ENCODE measurements around the gene ABCA10. TPM values are rescaled to one million over a fixed set of nuclear protein-coding genes. Genes with fewer than 3 reads are reported as not detected.
"Not testable (repeated sequence)": the region's sequence is repeated elsewhere in the genome, so short reads cannot be mapped to it uniquely, and the experiment has no call there.

Gene ABCA10
- 2.4 TPM for total RNA-seq
- under 1 TPM in 2 of 4 donors, not detected in 2; 0.07 to 0.11 TPM for polyA plus RNA-seq

GRCh38 chr17:69228576-69228975 lies at the start of gene ABCA10:
ABCA10 (minus strand) TSS chr17:69228824; CDS start chr17:69225358, 3,466 bp downstream.
- no peak for ATAC-seq (ENCODE audit: low read depth in 2 of 2)
- H3K4me3 ChIP-seq (ENCODE audit: low read depth, low read length) = no peak within 1 kb of the TSS
- H3K4me1 ChIP-seq (ENCODE audit: control insufficient read depth, insufficient read depth, low read length, poor library complexity, severe bottlenecking) = no peaks in the 10 kb centered on the region
- H3K36me3 ChIP-seq (ENCODE audit: control insufficient read depth, insufficient read depth, low read length) = no peaks in the 10 kb centered on the region
- H3K9me3 ChIP-seq (ENCODE audit: control insufficient read depth in 2 of 2, low read length in 2 of 2) = peaks cover 17 to 20% of the 10 kb centered on the region in 2 experiments
- DNase-seq = no peak
- Mint-ChIP-seq H3K27me3 (peaks cover 11% of the 10 kb centered on the region), H3K9me3 (peaks cover 0 to 20% (median 5%) of the 10 kb centered on the region in 7 donors), H3K4me3 (no peak within 1 kb of the TSS), H3K27ac (peak within 1 kb of the TSS in 1 of 3 donors; percentile 24), H3K36me3 (no peaks in the 10 kb centered on the region), H3K4me1 (peaks cover 0 to 7% (median 0%) of the 10 kb centered on the region in 4 donors)
- no peaks in the 10 kb centered on the region for H3K27me3 ChIP-seq (ENCODE audit: control insufficient read depth, insufficient read depth, low read length)
- H3K27ac ChIP-seq (ENCODE audit: insufficient read depth, low read length, poor library complexity, severe bottlenecking) = no peak within 1 kb of the TSS

DNA sequence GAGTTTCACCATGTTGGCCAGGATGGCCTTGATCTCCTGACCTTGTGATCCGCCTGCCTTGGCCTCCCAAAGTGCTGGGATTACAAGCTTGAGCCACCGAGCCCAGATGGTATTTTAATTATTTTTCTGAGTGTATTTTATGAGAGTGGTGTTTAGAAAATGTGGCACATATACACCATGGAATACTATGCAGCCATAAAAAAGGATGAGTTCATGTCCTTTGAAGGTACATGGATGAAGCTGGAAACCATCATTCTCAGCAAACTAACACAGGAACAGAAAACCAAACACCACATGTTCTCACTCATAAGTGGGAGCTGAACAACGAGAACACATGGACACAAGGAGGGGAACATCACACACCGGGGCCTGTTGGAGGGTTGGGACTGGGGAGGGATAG lies 47.7 kb upstream of the ABCA10 start:
- not testable (repeated sequence) for H3K9me3 Mint-ChIP-seq

GRCh38 chr17:69275751-69276150 lies 47.1 kb upstream of the ABCA10 start:
- H3K4me3 ChIP-seq (ENCODE audit: low read depth, low read length) = no peak overlapping the region
- peaks cover 24% of the 10 kb centered on the region for H3K36me3 Mint-ChIP-seq
- H3K4me3 Mint-ChIP-seq = no peak overlapping the region
- H3K36me3 ChIP-seq (ENCODE audit: control insufficient read depth, insufficient read depth, low read length) = no peaks in the 10 kb centered on the region
- ATAC-seq (ENCODE audit: low read depth in 2 of 2) (no peak), DNase-seq (no peak)
- H3K27ac Mint-ChIP-seq = no peak overlapping the region
- H3K27me3 Mint-ChIP-seq = no peaks in the 10 kb centered on the region
- no peaks in the 10 kb centered on the region for H3K4me1 ChIP-seq (ENCODE audit: control insufficient read depth, insufficient read depth, low read length, poor library complexity, severe bottlenecking)
- H3K27me3 ChIP-seq (ENCODE audit: control insufficient read depth, insufficient read depth, low read length) = no peaks in the 10 kb centered on the region
- H3K4me1 Mint-ChIP-seq = peaks cover 0 to 2% (median 0%) of the 10 kb centered on the region in 4 donors
- no peaks in the 10 kb centered on the region for H3K9me3 ChIP-seq (ENCODE audit: control insufficient read depth in 2 of 2, low read length in 2 of 2)
- H3K9me3 Mint-ChIP-seq = no peaks in the 10 kb centered on the region
- H3K27ac ChIP-seq (ENCODE audit: insufficient read depth, low read length, poor library complexity, severe bottlenecking) = no peak overlapping the region

More for the DNA sequence above, 47.7 kb upstream of the ABCA10 start:
- not testable (repeated sequence) for H3K36me3 ChIP-seq (ENCODE audit: control insufficient read depth, insufficient read depth, low read length); DNase-seq; H3K4me3 Mint-ChIP-seq; H3K9me3 ChIP-seq (ENCODE audit: control insufficient read depth in 2 of 2, low read length in 2 of 2); H3K27me3 ChIP-seq (ENCODE audit: control insufficient read depth, insufficient read depth, low read length); H3K27ac Mint-ChIP-seq; ATAC-seq (ENCODE audit: low read depth in 2 of 2); H3K27me3 Mint-ChIP-seq; H3K4me3 ChIP-seq (ENCODE audit: low read depth, low read length); H3K4me1 ChIP-seq (ENCODE audit: control insufficient read depth, insufficient read depth, low read length, poor library complexity, severe bottlenecking); H3K4me1 Mint-ChIP-seq; H3K27ac ChIP-seq (ENCODE audit: insufficient read depth, low read length, poor library complexity, severe bottlenecking)
- H3K36me3 Mint-ChIP-seq = peaks cover 24% of the 10 kb centered on the region

DNA sequence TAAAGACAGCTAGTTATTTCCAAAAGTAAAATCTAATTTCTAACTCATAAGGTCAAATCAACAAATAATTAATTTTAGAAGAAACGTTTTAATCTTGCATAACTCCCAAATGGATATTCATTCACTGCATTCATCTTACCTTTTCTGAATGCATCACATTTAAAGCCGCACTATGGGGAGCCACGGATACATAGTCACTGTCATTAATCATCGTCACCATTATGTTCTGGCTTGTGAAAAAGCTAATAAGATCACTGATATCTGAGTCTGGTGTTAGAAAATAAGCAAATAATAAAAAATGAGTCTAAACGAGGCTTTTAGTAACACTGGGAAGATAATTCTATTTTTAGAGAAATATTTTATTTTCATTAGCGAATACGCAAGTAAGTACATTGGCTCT lies 42.4 kb upstream of the ABCA10 start:
- H3K27me3 ChIP-seq (ENCODE audit: control insufficient read depth, insufficient read depth, low read length) = no peaks in the 10 kb centered on the region
- H3K4me3 ChIP-seq (ENCODE audit: low read depth, low read length) = no peak overlapping the region
- H3K9me3 ChIP-seq (ENCODE audit: control insufficient read depth in 2 of 2, low read length in 2 of 2) = no peaks in the 10 kb centered on the region
- no peak overlapping the region for H3K4me3 Mint-ChIP-seq
- peaks cover 14% of the 10 kb centered on the region for H3K36me3 Mint-ChIP-seq
- no peaks in the 10 kb centered on the region for H3K9me3 Mint-ChIP-seq
- ATAC-seq (ENCODE audit: low read depth in 2 of 2) (no peak), DNase-seq (no peak)
- no peaks in the 10 kb centered on the region for H3K4me1 ChIP-seq (ENCODE audit: control insufficient read depth, insufficient read depth, low read length, poor library complexity, severe bottlenecking)
- H3K4me1 Mint-ChIP-seq = no peaks in the 10 kb centered on the region
- no peaks in the 10 kb centered on the region for H3K27me3 Mint-ChIP-seq
- H3K27ac Mint-ChIP-seq = no peak overlapping the region
- H3K36me3 ChIP-seq (ENCODE audit: control insufficient read depth, insufficient read depth, low read length) = no peaks in the 10 kb centered on the region
- no peak overlapping the region for H3K27ac ChIP-seq (ENCODE audit: insufficient read depth, low read length, poor library complexity, severe bottlenecking)

DNA sequence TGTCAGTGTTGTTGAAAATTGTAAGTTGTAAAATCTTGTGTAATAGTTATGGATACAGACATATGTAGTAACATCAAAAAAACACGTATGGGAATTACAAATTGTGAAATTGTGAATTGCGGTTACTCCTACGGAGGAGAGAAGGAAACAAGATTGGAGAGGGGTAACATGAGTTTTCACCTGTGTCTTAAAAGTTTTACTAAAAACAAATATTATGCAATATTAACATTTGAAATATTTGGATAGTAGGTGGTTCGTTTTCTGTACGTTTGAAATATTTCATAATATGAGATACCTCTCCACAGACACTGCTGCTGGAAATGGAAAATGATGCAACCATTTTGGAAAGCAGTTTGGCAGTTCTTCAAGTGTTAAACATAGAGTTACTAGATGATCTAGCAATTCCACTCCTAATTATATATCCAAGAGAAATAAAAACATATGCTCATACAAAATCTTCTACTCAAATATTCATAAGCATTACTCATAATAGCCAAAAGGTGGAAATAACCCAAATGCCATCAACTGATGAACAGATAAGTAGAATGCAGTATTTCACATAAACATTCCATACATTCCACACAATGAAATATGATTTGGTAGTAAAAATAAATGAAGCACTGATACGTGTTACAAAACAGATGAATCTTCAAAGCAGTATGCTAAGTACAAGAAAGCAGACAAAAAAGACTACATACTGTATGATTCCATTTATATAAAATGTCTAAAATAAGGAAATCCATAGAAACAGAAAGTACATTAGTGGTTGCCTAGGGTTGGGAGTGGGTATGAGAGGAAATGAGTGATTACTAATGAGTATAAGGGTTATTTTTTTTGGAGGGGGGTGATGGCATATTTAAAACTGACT lies 40.7 kb upstream of the ABCA10 start:
- Histone ChIP-seq H3K27ac (ENCODE audit: insufficient read depth, low read length, poor library complexity, severe bottlenecking) (no peak overlapping the region), H3K36me3 (ENCODE audit: control insufficient read depth, insufficient read depth, low read length) (no peaks in the 10 kb centered on the region), H3K27me3 (ENCODE audit: control insufficient read depth, insufficient read depth, low read length) (no peaks in the 10 kb centered on the region), H3K4me1 (ENCODE audit: control insufficient read depth, insufficient read depth, low read length, poor library complexity, severe bottlenecking) (no peaks in the 10 kb centered on the region), H3K9me3 (ENCODE audit: control insufficient read depth in 2 of 2, low read length in 2 of 2) (no peaks in the 10 kb centered on the region), H3K4me3 (ENCODE audit: low read depth, low read length) (no peak overlapping the region)
- H3K27ac Mint-ChIP-seq = no peak overlapping the region
- H3K36me3 Mint-ChIP-seq = peaks cover 16% of the 10 kb centered on the region
- ATAC-seq (ENCODE audit: low read depth in 2 of 2) = no peak
- no peak for DNase-seq
- H3K27me3 Mint-ChIP-seq = no peaks in the 10 kb centered on the region
- no peaks in the 10 kb centered on the region for H3K4me1 Mint-ChIP-seq
- no peak overlapping the region for H3K4me3 Mint-ChIP-seq
- H3K9me3 Mint-ChIP-seq = no peaks in the 10 kb centered on the region

DNA sequence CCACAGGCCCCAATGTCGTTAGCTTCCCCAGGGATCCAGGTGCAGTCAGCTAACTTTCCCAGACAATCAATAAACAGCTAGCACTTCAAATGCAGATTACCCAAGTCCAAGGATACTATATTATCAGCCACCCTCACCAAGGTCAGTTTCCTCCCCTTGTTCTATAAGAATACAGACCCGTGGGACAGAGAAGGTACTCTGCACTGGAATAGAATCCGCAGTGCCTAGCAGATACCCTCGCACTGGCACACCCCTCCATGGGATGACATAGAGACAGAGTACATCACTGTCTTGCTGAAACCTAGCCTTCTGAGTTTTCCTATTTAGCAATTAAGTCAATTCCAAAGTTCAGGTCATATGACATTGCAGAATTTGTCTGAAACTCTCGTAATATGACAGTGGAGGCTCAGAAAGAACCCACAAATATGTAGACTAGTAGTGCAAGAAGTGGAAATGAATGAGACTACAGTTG lies 40.0 kb upstream of the ABCA10 start:
- Mint-ChIP-seq H3K27ac (no peak overlapping the region), H3K36me3 (peaks cover 14% of the 10 kb centered on the region), H3K4me1 (no peaks in the 10 kb centered on the region), H3K27me3 (no peaks in the 10 kb centered on the region), H3K9me3 (no peaks in the 10 kb centered on the region), H3K4me3 (no peak overlapping the region)
- Histone ChIP-seq H3K4me3 (ENCODE audit: low read depth, low read length) (no peak overlapping the region), H3K36me3 (ENCODE audit: control insufficient read depth, insufficient read depth, low read length) (no peaks in the 10 kb centered on the region), H3K27me3 (ENCODE audit: control insufficient read depth, insufficient read depth, low read length) (no peaks in the 10 kb centered on the region), H3K4me1 (ENCODE audit: control insufficient read depth, insufficient read depth, low read length, poor library complexity, severe bottlenecking) (no peaks in the 10 kb centered on the region), H3K27ac (ENCODE audit: insufficient read depth, low read length, poor library complexity, severe bottlenecking) (no peak overlapping the region), H3K9me3 (ENCODE audit: control insufficient read depth in 2 of 2, low read length in 2 of 2) (no peaks in the 10 kb centered on the region)
- no peak for DNase-seq
- no peak for ATAC-seq (ENCODE audit: low read depth in 2 of 2)

DNA sequence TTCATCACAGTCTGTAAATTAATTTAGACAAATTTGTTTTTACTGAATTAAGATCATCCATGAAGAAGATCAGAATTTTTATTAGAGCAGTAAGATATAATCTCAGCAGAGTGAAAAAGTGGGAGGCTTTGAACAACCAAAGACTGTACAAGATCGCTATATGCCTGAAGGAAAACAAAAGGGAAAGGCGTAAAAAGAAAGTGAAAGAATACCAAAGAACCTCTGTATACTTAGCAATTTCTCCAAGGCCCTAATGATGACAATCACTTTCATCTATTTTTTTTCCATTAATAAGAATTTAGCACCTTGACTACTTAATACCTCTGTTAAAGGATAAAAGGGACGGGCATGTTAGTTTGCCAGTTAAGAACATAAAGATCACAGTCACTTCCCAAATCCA lies 38.6 kb upstream of the ABCA10 start:
- H3K4me1 Mint-ChIP-seq = no peaks in the 10 kb centered on the region
- H3K9me3 ChIP-seq (ENCODE audit: control insufficient read depth in 2 of 2, low read length in 2 of 2) = no peaks in the 10 kb centered on the region

GRCh38 chr17:69265873-69266272 lies 37.2 kb upstream of the ABCA10 start:
- H3K27ac Mint-ChIP-seq = no peak overlapping the region
- H3K36me3 ChIP-seq (ENCODE audit: control insufficient read depth, insufficient read depth, low read length) = no peaks in the 10 kb centered on the region
- H3K9me3 ChIP-seq (ENCODE audit: control insufficient read depth in 2 of 2, low read length in 2 of 2) = no peaks in the 10 kb centered on the region
- no peak for DNase-seq
- H3K27me3 ChIP-seq (ENCODE audit: control insufficient read depth, insufficient read depth, low read length) = no peaks in the 10 kb centered on the region
- no peaks in the 10 kb centered on the region for H3K9me3 Mint-ChIP-seq
- no peak overlapping the region for H3K4me3 ChIP-seq (ENCODE audit: low read depth, low read length)
- no peaks in the 10 kb centered on the region for H3K27me3 Mint-ChIP-seq
- peaks cover 23% of the 10 kb centered on the region for H3K36me3 Mint-ChIP-seq
- no peak overlapping the region for H3K4me3 Mint-ChIP-seq
- ATAC-seq (ENCODE audit: low read depth in 2 of 2) = no peak
- H3K4me1 Mint-ChIP-seq = no peaks in the 10 kb centered on the region
- H3K4me1 ChIP-seq (ENCODE audit: control insufficient read depth, insufficient read depth, low read length, poor library complexity, severe bottlenecking) = no peaks in the 10 kb centered on the region
- no peak overlapping the region for H3K27ac ChIP-seq (ENCODE audit: insufficient read depth, low read length, poor library complexity, severe bottlenecking)

More for the DNA sequence above, 38.6 kb upstream of the ABCA10 start:
- Mint-ChIP-seq H3K36me3 (peaks cover 23% of the 10 kb centered on the region), H3K9me3 (no peaks in the 10 kb centered on the region), H3K27ac (no peak overlapping the region), H3K4me3 (no peak overlapping the region), H3K27me3 (no peaks in the 10 kb centered on the region)
- no peaks in the 10 kb centered on the region for H3K4me1 ChIP-seq (ENCODE audit: control insufficient read depth, insufficient read depth, low read length, poor library complexity, severe bottlenecking)
- DNase-seq (no peak), ATAC-seq (ENCODE audit: low read depth in 2 of 2) (no peak)
- no peaks in the 10 kb centered on the region for H3K27me3 ChIP-seq (ENCODE audit: control insufficient read depth, insufficient read depth, low read length)
- H3K36me3 ChIP-seq (ENCODE audit: control insufficient read depth, insufficient read depth, low read length) = no peaks in the 10 kb centered on the region
- no peak overlapping the region for H3K4me3 ChIP-seq (ENCODE audit: low read depth, low read length)
- H3K27ac ChIP-seq (ENCODE audit: insufficient read depth, low read length, poor library complexity, severe bottlenecking) = no peak overlapping the region

All from CD4-positive, CD25-positive, alpha-beta regulatory T cell (primary cell).